NCI-H345 (cell line): ENCODE results near the gene NME2.

ENCODE experiments used
- DNase-seq: peaks from one replicate; lab custom pipeline; 2025; lab: John Stamatoyannopoulos, UW

Gene NME2

GRCh38 chr17:51203838-51204237 is 37.6 kb downstream of the NME2 start:
- no peak for DNase-seq

- no peak for DNase-seq
Observed at GRCh38 chr17:51214920-51215319, 48.7 kb downstream of the NME2 start.

GRCh38 chr17:51217946-51218345 is 51.7 kb downstream of the NME2 start:
- DNase-seq: no peak

- no peak for DNase-seq
Observed at GRCh38 chr17:51221322-51221721, 55.1 kb downstream of the NME2 start.
